AML-193 (cell line): ENCODE results near the gene TMEM250.

Source experiments
- DNase-seq, 2 experiments: peaks; one replicate each; lab custom pipeline; 2025; lab: John Stamatoyannopoulos, UW

The TMEM250 gene

DNA sequence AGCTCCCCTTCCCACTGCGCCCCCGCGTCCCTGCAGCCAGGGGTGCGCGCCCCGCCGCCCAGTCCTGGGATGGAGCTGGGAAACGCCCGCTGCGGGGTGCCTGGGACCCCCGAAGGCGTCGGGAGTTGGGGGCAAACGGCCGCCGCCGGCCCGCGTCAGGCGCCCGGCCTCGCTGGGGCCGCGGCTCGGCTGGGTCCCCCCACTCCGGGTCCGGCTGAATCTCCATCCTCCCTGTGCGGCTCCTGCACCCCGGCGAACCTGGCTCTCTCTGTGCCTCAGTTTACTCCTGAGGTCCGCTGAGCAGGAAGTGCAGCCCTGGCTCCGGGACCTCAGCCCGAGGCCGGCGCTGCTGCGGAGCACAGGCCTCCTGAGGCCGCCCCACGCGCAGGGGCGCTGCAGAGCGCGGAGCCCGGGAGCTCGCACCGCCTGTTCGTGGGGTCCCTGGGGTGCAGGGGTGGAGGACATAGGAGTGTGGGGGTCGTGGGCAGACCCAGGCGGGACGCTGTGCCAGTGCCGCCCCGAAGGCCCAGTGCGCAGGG, 13.9 kb upstream of the TMEM250 start:
- DNase-seq: no peak

GRCh38 chr9:136131629-136132511, 13.2 kb upstream of the TMEM250 start:
- no peak for DNase-seq

DNA sequence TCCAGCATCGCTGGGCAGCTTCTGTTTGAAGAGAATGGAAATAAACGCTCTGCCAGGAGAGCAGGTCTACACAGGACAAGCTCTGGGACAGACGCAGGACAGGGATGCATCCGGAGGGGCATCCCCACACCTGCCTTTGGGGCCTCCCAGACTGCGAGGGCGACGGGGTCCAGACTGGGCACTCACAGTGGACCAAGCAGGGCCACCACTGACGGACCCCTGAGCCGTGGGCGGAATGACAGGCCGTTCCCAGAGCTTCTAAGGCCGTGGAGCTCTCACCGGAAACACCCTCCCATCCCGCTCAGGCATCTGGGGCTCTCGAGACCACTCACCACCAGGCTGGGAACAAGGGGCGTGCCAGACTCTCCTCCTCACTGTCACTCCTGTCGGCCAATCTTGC, 10.5 kb upstream of the TMEM250 start:
- DNase-seq: no peak

DNA sequence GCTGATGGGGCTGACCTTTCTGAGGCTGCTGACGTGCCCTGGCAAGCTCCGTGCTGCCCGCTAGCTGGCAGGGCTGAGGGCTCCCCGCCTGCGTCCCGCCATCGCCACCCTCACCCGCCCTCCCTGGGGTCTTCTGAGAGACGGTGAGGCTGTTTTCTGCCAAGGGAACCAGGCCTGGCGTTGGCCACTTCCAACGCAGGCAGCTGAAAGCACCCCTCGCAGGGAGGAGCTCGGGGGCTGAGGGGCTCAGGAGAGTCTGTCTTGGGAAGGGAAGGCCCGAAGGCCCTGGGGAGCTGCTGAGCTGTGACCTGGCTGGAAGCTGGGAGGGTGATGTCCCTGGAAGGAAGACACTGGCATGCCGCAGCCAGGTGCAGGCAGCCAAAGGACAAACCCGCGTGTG, 9.8 kb upstream of the TMEM250 start:
- DNase-seq: no peak

- DNase-seq: no peak
Observed at GRCh38 chr9:136127313-136127712, 8.6 kb upstream of the TMEM250 start.

- DNase-seq: no peak
Observed at GRCh38 chr9:136124976-136125692, 6.5 kb upstream of the TMEM250 start.

- DNase-seq: peak; percentile 30 to 43
Observed at GRCh38 chr9:136122425-136123383, 4.0 kb upstream of the TMEM250 start.

- no peak for DNase-seq
Observed at GRCh38 chr9:136121801-136122200, 3.1 kb upstream of the TMEM250 start.

DNA sequence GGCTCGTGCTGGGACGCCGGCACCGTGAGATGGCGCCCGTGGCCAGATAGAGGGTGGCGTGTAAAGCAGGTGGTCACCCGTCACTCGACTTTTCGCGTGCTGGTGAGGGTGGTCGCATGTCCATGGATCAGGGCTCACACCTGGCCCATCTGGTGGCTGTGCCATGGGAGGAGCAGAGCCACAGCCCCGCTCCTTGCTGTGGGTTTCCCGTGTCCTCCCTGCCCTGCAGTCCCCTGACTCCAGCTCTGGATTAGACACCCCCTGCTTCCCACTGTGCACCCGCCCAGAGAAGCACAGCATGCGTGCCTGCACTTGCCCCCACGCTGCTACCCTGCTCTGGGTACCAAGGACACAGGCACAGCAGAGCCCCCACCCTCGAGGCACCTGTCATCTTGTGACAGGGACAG, 1.8 kb upstream of the TMEM250 start:
- DNase-seq: no peak

- DNase-seq: no peak
Observed at GRCh38 chr9:136119883-136120393, 1.3 kb upstream of the TMEM250 start.

DNA sequence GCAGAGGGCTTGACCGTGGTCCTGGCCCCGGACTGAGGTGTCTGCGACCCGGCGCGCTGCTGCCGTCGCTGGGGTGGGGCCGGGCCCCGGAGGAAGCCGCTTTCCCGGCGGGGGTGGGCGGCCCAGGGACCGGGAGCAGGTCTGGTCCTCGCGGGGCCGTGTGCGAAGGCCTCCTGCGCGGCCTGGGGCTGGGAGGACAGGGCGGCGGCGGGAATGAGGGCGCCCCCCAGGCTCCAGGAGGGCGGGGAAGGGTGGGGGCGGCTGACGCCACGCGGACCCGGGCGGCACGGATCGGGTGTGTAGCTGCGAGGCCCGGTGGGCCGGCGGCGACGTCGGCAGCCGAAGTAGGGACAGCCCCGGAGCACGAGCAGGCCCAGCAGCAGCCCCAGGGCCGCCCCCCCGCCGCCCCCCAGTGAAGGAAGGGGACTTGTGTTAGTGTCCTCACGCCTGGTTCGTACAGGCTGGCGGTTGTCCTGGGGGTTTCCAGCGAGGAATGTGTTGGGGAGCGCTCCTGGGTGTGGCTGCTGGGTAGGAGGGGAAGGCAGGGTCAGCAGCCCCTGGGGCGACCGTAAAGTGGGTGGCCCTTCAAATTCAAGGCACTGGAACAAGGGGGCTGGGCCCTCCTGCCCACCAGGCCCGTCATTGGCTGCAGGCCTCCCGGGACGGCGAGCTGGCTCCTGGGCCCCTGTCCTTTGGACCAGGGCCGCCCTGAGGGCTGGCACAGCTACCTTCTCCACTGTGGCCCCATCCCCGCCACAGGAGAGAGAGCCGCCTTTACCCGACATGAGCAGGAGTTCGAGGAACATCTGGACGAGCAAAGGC, 597 bp upstream of the TMEM250 start:
- DNase-seq: no peak

GRCh38 chr9:136117916-136118319, 757 bp downstream of the TMEM250 start:
- no peak for DNase-seq

DNA sequence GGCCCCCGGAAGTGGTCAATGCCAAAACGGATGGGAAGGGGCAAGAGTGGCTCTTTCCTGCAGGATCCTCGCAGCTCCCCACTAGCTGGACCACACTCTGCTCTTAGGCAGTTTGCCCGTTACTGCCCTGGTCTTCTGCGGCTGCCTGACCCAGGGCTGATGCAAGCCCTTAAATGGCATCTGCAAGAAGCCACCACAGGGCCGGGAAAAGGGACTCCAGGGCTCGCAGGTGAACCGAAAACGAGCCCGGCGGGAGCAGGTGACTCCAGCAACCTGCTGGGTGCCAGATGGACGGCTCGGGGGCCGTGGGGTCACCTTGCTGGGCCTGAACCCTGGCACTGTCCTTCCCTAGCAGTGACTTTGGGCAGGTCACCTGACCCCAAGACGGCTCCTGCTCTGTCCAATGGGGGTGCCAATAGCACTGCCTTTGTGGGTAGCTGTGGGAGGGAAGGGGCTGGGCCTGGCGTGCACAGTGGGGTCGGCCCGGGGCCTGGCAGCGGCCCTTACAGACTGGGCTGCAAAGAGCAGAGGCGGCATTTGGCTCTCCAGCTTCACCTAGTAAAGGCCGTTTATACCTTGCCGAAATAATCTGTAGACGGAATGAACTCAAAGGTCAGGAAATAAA, 1.3 kb downstream of the TMEM250 start:
- DNase-seq: peak in 1 of 2 experiments; percentile 2

DNA sequence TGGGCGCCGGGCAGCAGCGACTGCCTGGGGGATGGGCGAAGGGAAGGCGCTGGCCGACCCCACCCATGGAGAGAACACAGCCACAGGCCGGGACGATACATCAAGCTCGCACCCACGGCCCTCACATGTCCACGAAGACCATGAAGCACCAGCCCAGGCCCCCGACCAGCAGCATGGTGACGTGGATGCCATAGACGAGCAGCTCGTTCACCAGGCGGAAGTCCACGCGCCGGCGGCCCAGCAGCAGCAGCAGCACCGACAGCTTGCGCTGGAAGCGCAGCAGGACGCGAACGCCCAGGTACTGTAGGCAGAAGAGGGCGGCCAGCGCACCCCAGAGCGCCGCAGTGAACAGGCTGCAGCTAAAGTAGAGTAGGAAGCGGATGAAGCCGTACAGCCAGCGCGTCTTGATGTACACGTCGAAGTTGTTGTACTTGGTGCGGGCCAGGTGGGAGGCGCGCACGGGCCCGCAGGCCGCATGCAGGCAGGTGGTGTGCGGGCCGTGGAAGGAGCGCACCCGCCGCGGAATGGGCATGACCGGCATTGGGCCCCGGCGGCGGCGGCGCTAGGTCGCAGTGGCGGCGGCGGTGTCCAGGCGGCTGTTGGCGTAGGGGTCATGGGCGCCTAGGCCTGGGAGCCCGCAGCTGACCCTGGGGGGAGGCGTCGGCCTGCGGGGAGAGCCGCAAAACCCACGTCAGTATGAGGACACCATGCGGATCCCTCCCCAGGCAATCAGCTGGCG, 2.1 kb downstream of the TMEM250 start:
- DNase-seq: no peak

DNA sequence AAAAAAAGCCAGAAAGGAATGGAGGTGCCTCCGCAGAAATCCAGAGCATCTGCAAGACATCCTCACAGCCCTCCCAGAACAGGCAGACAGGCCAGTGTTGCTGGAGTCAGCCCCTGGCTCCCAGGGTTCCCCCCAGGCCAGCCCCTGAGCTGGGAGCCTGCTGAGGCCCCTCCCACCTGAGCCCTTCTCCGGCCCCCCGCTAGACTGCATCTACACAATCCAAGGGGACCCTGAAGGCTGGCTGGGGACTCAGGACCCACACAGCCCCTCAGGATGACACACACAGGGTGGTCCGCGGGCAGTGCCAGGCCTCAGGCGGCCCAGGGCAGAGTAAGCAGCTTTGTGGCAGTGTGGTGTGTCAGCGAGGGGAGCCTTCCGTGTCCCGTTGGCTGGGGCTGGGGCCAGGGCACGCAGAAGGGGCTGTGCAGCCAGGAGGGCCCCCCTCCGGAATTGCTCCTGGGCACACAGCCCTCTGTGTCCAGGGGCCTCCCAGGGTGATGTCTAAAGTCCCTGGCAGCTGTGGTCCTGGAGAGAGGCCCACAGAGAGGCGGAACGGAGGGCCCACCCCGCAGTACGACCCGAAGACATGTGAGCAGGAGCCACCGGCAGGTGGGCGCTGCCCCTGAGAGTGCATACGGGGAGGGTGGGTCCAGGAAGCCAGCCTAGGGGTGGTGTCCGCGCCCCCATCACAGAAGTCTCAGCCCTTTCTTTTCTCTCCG, 2.9 kb downstream of the TMEM250 start:
- no peak for DNase-seq

- no peak for DNase-seq
Observed at GRCh38 chr9:136115206-136115605, 3.5 kb downstream of the TMEM250 start.

- DNase-seq: no peak
Observed at GRCh38 chr9:136114610-136115009, 4.1 kb downstream of the TMEM250 start.

DNA sequence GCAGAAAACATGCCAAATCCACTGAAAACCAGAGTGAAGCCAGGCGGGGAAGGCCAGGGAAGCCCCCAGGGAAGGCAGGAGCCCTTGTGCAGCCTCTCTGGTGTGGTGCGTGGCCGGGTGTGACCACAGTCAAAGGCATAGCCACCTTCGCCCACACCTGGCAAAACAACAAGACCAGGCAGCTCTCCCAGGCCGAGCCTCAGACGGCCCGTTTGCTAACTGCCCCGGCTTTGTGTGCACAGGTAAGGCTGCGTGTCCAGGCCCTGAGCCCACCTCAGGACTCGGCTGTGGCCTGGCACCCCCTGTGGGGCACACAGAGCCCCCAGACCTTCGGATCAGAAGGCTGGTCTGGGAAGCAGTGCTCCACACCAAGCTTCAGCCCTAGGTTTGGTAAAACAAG, 6.1 kb downstream of the TMEM250 start:
- DNase-seq: no peak

GRCh38 chr9:136111910-136112309, 6.8 kb downstream of the TMEM250 start:
- no peak for DNase-seq
